Measurements from ENCODE around the gene NPFFR1.

- no peak for TF ChIP-seq EZH2 (IDR thresholded peaks at IDR 0.05)
- peak; percentile 60; the same call in 1 of the 2 replicates for TF ChIP-seq POLR2AphosphoS5 (IDR thresholded peaks at IDR 0.05; ENCODE audit: borderline replicate concordance, low read depth, low read length)
Measured at GRCh38 chr10:70331486-70332268, 47.9 kb upstream of the NPFFR1 start.
